ENCODE measurements around the gene AR. TPM values are rescaled to one million over a fixed set of nuclear protein-coding genes. Genes with fewer than 3 reads are reported as not detected.

AR gene
- total and polyA plus RNA-seq, 10 of the 15 experiments (the other 5 are each of a cell fraction or from before 2014, with no cell fraction given): 0.07 to 0.09 (median 0.08) TPM; not detected in 7

DNA sequence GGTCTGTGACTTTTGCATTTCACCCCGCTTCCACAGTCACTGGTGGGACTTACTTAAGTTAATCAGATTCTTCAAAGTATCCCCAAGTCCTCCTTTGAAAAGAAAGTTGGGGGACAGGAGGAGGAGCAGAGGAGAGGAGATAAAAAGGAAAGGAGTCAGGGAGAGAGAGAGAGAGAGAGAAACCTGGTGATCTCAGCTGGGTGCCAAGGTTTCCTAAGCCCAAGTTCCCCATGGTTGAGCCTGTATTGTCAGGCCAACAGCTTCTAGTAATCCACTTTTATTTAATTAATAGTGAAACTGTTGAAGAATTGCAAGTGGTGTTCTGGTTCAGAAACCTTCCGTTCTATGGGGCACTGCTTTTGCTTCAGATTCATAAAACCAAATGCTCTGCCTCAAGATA is 91.6 kb downstream of the AR start (continued):
- TF ChIP-seq HDAC6 (IDR thresholded peaks at IDR 0.05; ENCODE audit: unreplicated experiment): no peak

DNA sequence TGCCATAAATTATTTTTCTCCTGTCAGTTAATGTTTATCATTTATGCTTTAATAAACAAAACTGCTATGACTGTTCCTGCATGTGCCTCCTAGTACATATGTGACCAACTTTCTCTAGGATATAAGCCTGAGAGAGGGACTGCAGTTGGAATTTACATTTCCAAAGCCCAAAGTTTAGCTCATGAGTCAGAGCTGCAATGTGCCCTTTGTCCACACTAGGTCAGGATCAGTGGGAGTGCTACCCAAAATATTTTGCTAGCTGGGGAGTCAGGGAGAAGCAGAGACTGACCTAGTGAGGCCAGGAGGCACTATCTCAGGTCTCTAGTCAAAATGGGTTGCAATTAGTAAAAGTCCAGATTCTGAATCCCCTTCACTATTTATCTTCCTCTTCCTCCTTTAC is 92.7 kb downstream of the AR start:
- Histone ChIP-seq H3K9me3 (replicated peaks; ENCODE audit: control insufficient read depth, insufficient read depth, low read length) (no peaks in the 10 kb centered on the region), H3K9ac (ENCODE audit: control insufficient read depth, insufficient read depth, low read length) (no peak overlapping the region), H3K79me2 (ENCODE audit: control insufficient read depth, insufficient read depth, low read length) (no peaks in the 10 kb centered on the region), H3K4me1 (ENCODE audit: control insufficient read depth, insufficient read depth, low read length) (no peaks in the 10 kb centered on the region), H3K4me3 (no peak overlapping the region), H3K27ac (ENCODE audit: control insufficient read depth, insufficient read depth) (no peak overlapping the region), H3K36me3 (ENCODE audit: control insufficient read depth in 2 of 2, insufficient read depth in 2 of 2, low read length in 1 of 2) (no peaks in the 10 kb centered on the region), H3K27me3 (replicated peaks in 1 of 2; ENCODE audit: control insufficient read depth in 2 of 2, insufficient read depth in 2 of 2, low read length in 1 of 2) (no peaks in the 10 kb centered on the region), H4K20me1 (ENCODE audit: control insufficient read depth, insufficient read depth) (no peaks in the 10 kb centered on the region), H3K4me2 (ENCODE audit: control insufficient read depth, insufficient read depth) (no peak overlapping the region), H2AFZ (ENCODE audit: control insufficient read depth, low read depth, low read length) (no peak overlapping the region)
- SMC1A ChIA-PET (ENCODE audit: uncharacterized antibody, unreplicated experiment): no interaction called here
- no peak for DNase-seq (ENCODE audit: low read depth, low spot score)
- no peak for FAIRE-seq
- CTCF ChIA-PET: no interaction called here
- no TSS peak for BruUV-seq (replicated peaks)
- no peak for ATAC-seq
- RAD21 ChIA-PET (ENCODE audit: unreplicated experiment): no interaction called here
- intact Hi-C loops (cut with micrococcal nuclease; ENCODE audit: unreplicated experiment) (no loop called here), in situ Hi-C loops (cut with MboI) (no loop called here)
- POLR2A ChIA-PET: no interaction called here
- TF ChIP-seq NBN (IDR thresholded peaks at IDR 0.05): no peak
- TF ChIP-seq YY1 (IDR thresholded peaks at IDR 0.05; ENCODE audit: low read depth, low read length): no peak
- no peak for TF ChIP-seq CREB1 (IDR thresholded peaks at IDR 0.05; ENCODE audit: low read depth)
- no peak for TF ChIP-seq ZNF687 (IDR thresholded peaks at IDR 0.05)
- TF ChIP-seq SMC3 (IDR thresholded peaks at IDR 0.05; ENCODE audit: borderline replicate concordance, low read length): no peak
- TF ChIP-seq, protein P1, sequence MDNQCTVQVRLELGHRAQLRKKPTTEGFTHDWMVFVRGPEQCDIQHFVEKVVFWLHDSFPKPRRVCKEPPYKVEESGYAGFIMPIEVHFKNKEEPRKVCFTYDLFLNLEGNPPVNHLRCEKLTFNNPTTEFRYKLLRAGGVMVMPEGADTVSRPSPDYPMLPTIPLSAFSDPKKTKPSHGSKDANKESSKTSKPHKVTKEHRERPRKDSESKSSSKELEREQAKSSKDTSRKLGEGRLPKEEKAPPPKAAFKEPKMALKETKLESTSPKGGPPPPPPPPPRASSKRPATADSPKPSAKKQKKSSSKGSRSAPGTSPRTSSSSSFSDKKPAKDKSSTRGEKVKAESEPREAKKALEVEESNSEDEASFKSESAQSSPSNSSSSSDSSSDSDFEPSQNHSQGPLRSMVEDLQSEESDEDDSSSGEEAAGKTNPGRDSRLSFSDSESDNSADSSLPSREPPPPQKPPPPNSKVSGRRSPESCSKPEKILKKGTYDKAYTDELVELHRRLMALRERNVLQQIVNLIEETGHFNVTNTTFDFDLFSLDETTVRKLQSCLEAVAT (IDR thresholded peaks at IDR 0.05): no peak
- TF ChIP-seq BRCA1 (IDR thresholded peaks at IDR 0.05; ENCODE audit: low read depth, low read length): no peak
- TF ChIP-seq, protein P2, sequence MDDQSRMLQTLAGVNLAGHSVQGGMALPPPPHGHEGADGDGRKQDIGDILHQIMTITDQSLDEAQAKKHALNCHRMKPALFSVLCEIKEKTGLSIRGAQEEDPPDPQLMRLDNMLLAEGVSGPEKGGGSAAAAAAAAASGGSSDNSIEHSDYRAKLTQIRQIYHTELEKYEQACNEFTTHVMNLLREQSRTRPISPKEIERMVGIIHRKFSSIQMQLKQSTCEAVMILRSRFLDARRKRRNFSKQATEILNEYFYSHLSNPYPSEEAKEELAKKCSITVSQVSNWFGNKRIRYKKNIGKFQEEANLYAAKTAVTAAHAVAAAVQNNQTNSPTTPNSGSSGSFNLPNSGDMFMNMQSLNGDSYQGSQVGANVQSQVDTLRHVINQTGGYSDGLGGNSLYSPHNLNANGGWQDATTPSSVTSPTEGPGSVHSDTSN (IDR thresholded peaks at IDR 0.05; ENCODE audit: insufficient replicate concordance, low read depth, low read length): no peak
- TF ChIP-seq, protein P3, sequence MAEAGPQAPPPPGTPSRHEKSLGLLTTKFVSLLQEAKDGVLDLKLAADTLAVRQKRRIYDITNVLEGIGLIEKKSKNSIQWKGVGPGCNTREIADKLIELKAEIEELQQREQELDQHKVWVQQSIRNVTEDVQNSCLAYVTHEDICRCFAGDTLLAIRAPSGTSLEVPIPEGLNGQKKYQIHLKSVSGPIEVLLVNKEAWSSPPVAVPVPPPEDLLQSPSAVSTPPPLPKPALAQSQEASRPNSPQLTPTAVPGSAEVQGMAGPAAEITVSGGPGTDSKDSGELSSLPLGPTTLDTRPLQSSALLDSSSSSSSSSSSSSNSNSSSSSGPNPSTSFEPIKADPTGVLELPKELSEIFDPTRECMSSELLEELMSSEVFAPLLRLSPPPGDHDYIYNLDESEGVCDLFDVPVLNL (IDR thresholded peaks at IDR 0.05; ENCODE audit: low read depth, low read length): no peak
- no peak for TF ChIP-seq BCL11A (IDR thresholded peaks at IDR 0.05; ENCODE audit: low read depth, low read length)
- no peak for TF ChIP-seq NR2C2 (IDR thresholded peaks at IDR 0.05; ENCODE audit: borderline replicate concordance, control insufficient read depth, insufficient read length, low read depth)
- no peak for TF ChIP-seq SREBF2 (IDR thresholded peaks at IDR 0.05; ENCODE audit: low read length)
- TF ChIP-seq TBL1XR1 (IDR thresholded peaks at IDR 0.05; ENCODE audit: low read depth, low read length): no peak
- TF ChIP-seq BMI1 (IDR thresholded peaks at IDR 0.05; ENCODE audit: borderline replicate concordance): no peak
- no peak for TF ChIP-seq SUPT20H (IDR thresholded peaks at IDR 0.05; ENCODE audit: borderline replicate concordance, control insufficient read depth, low read depth, low read length)
- no peak for TF ChIP-seq RAD51 (IDR thresholded peaks at IDR 0.05)
- TF ChIP-seq RUNX3 (IDR thresholded peaks at IDR 0.05; ENCODE audit: low read length): no peak

Measured in GM12878 (cell line).